ENCODE results near the gene RNF152.

DNA sequence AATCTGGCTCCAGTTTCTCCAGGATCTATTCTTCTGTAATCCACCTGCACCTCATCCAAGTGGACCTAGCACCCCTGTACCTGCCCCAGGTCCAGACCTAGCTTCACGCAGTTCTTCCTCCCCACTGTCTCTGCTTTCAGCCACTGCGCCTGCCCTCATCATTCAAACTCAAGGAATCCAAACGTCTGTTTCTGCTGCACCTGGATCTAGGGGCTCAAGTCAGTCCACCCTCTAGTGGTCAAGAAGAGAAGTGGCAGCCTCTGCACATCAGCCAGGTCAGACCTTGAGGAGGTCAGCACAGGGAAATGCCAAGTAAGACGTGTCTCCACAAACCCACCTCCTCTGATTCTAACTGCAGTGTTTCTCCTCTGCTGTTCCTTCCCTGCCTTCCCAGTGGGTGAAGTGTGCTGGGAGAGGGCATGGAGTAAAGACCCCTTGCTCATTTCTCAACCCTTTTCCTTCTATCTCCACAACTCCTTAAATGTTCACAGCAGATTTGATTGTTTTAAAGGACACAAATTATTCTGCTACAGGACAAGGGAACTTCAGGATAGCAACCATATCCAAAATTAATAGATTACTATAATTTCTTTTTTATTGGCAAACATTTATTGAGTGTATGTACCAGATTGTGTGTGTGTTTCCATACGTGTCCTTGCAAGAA, 8.6 kb upstream of the RNF152 start:
- TF ChIP-seq EZH2 (IDR thresholded peaks at IDR 0.05; ENCODE audit: low read length, unreplicated experiment), result no peak
- TF ChIP-seq, protein P1, sequence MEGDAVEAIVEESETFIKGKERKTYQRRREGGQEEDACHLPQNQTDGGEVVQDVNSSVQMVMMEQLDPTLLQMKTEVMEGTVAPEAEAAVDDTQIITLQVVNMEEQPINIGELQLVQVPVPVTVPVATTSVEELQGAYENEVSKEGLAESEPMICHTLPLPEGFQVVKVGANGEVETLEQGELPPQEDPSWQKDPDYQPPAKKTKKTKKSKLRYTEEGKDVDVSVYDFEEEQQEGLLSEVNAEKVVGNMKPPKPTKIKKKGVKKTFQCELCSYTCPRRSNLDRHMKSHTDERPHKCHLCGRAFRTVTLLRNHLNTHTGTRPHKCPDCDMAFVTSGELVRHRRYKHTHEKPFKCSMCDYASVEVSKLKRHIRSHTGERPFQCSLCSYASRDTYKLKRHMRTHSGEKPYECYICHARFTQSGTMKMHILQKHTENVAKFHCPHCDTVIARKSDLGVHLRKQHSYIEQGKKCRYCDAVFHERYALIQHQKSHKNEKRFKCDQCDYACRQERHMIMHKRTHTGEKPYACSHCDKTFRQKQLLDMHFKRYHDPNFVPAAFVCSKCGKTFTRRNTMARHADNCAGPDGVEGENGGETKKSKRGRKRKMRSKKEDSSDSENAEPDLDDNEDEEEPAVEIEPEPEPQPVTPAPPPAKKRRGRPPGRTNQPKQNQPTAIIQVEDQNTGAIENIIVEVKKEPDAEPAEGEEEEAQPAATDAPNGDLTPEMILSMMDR (conservative IDR thresholded peaks at IDR 0.05; ENCODE audit: low read depth, low read length), result peak; percentile 89

Data from PC-3 (cell line).